Keratinocyte (primary cell): Measurements from ENCODE around the gene CALML6. TPM values are rescaled to one million over a fixed set of nuclear protein-coding genes. Genes with fewer than 3 reads are reported as not detected.

ENCODE experiments used
- DNase-seq: peaks from one replicate; pipeline ENCODE4 v3.0.0-alpha.2; 2011; ENCODE audit warnings: low read depth, missing footprints, low spot score
- FAIRE-seq: peaks from 2 replicates; lab custom pipeline; 2011; peaks lifted over from hg19 to GRCh38; lab: Jason Lieb, UNC
- H2AFZ ChIP-seq: 2 replicates; pipeline ENCODE4 v1.6.0; 2012; ENCODE audit warnings: low read length, control low read depth, inconsistent platforms; ENCODE audit not compliant: control insufficient read depth
- H3K27ac ChIP-seq: 2 replicates; pipeline ENCODE4 v1.5.1; 2011; ENCODE audit warnings: low read length; ENCODE audit not compliant: control insufficient read depth, insufficient read depth
- H3K27me3 ChIP-seq: 3 replicates; pipeline ENCODE4 v1.6.0; 2011; ENCODE audit warnings: low read length; ENCODE audit not compliant: control insufficient read depth, insufficient read depth; ENCODE audit errors: extremely low read depth
- H3K36me3 ChIP-seq, 2 experiments: 2 replicates in 1 of 2; 3 replicates in 1 of 2; pipeline ENCODE4 v1.5.1; 2011; ENCODE audit warnings: low read length in 2 of 2, mild to moderate bottlenecking in 1 of 2; ENCODE audit not compliant: control insufficient read depth in 2 of 2, insufficient read depth in 2 of 2; ENCODE audit errors: extremely low read depth in 1 of 2
- H3K4me1 ChIP-seq: 3 replicates; pipeline ENCODE4 v1.5.1; 2011; ENCODE audit warnings: low read length; ENCODE audit not compliant: control insufficient read depth, insufficient read depth; ENCODE audit errors: extremely low read depth
- H3K4me2 ChIP-seq: 3 replicates; pipeline ENCODE4 v1.6.0; 2011; ENCODE audit warnings: low read depth, low read length; ENCODE audit not compliant: control insufficient read depth, insufficient read depth; ENCODE audit errors: extremely low read depth
- H3K4me3 ChIP-seq, 3 experiments: fragments of 200-600 bp in 1 of 3; sonication (generic) in 1 of 3; 2 replicates in 2 of 3; 3 replicates in 1 of 3; pipeline ENCODE4 v1.5.1; 2011 to 2016; ENCODE audit warnings: low read length in 3 of 3, mild to moderate bottlenecking in 3 of 3, control low read depth in 2 of 3, inconsistent platforms in 1 of 3, low read depth in 1 of 3, mixed read lengths in 1 of 3, mixed run types in 1 of 3, moderate library complexity in 1 of 3; ENCODE audit not compliant: control insufficient read depth in 2 of 3, insufficient read depth in 2 of 3; ENCODE audit errors: extremely low read depth in 1 of 3
- H3K79me2 ChIP-seq: 2 replicates; pipeline ENCODE4 v1.6.0; 2012; ENCODE audit warnings: low read length; ENCODE audit not compliant: control insufficient read depth, insufficient read depth
- H3K9ac ChIP-seq: 3 replicates; pipeline ENCODE4 v1.6.0; 2011; ENCODE audit warnings: low read length; ENCODE audit not compliant: control insufficient read depth, insufficient read depth; ENCODE audit errors: extremely low read depth
- H3K9me1 ChIP-seq: 3 replicates; pipeline ENCODE4 v1.6.0; 2011; ENCODE audit warnings: low read length; ENCODE audit not compliant: control insufficient read depth, insufficient read depth; ENCODE audit errors: extremely low read depth
- H3K9me3 ChIP-seq: 2 replicates; pipeline ENCODE4 v1.5.1; 2012; ENCODE audit warnings: low read depth, low read length; ENCODE audit not compliant: control insufficient read depth
- H4K20me1 ChIP-seq: 3 replicates; pipeline ENCODE4 v1.6.0; 2011; ENCODE audit warnings: low read length; ENCODE audit not compliant: control insufficient read depth, insufficient read depth; ENCODE audit errors: extremely low read depth
- CTCF ChIP-seq, 3 experiments: IDR thresholded peaks in 1 of 3; conservative IDR thresholded peaks in 1 of 3; optimal IDR thresholded peaks in 1 of 3; 2 replicates in 2 of 3; 3 replicates in 1 of 3; pipeline versions ENCODE3 to v1.5.1; 2011; ENCODE audit warnings: low read length in 3 of 3, mild to moderate bottlenecking in 3 of 3, moderate library complexity in 2 of 3, control low read depth in 1 of 3, inconsistent platforms in 1 of 3; ENCODE audit not compliant: insufficient read depth in 2 of 3; ENCODE audit errors: extremely low read depth in 1 of 3
- EZH2 ChIP-seq: IDR thresholded peaks from one replicate; pipeline ENCODE4 v1.6.1; 2012; ENCODE audit warnings: inconsistent platforms, mild to moderate bottlenecking, low read length, moderate library complexity
- dilution Hi-C: fragments of 300-500 bp; cut with MboI; formaldehyde crosslinking; loops from one replicate; pipeline ENCODE4 v1.7.0; 2020; ENCODE audit warnings: low sequenced_read_pairs; ENCODE audit not compliant: extremely low pct_ligation_motif_present
- polyA plus RNA-seq, 5 experiments: library from polyadenylated mRNA; depleted of rRNA in 3 of 5; stranded (reverse) in 3 of 5; stranded (forward) in 1 of 5; unstranded in 1 of 5; fragments of >200 nt; gene quantifications; 1 replicate in 1 of 5; 2 replicates in 3 of 5; 3 replicates in 1 of 5; pipeline versions ENCODE4 v1.2.1 to v1.2.3, GENCODE V29; 2011 to 2012; ENCODE audit warnings: missing spikeins in 2 of 5, low read depth in 1 of 5, low replicate concordance in 1 of 5

Gene CALML6
- polyA plus RNA-seq, 1 donor (not counting 4 experiments of a cell fraction or from before 2014, with no cell fraction given), result 0.08 TPM

- dilution Hi-C loops, result no loop called here
- H3K36me3 ChIP-seq, result no peaks in the 10 kb centered on the region
- no peak overlapping the region for H3K4me2 ChIP-seq
- no peak overlapping the region for H2AFZ ChIP-seq
- H3K9ac ChIP-seq, result no peak overlapping the region
- H3K9me3 ChIP-seq, result no peaks in the 10 kb centered on the region
- no peak overlapping the region for H3K27ac ChIP-seq
- FAIRE-seq (no peak), DNase-seq (no peak)
- TF ChIP-seq EZH2 (no peak), CTCF (optimal IDR thresholded peaks at IDR 0.05 in 1 of 3, IDR thresholded peaks at IDR 0.05 in 1 of 3, conservative IDR thresholded peaks at IDR 0.05 in 1 of 3; ENCODE audit: extremely low read depth in 1 of 3, insufficient read depth in 2 of 3, low read length in 3 of 3) (no peak)
- H3K79me2 ChIP-seq, result no peaks in the 10 kb centered on the region
- no peaks in the 10 kb centered on the region for H3K9me1 ChIP-seq
- H4K20me1 ChIP-seq, result no peaks in the 10 kb centered on the region
- H3K27me3 ChIP-seq, result peaks cover 18% of the 10 kb centered on the region
- peaks cover 13% of the 10 kb centered on the region for H3K4me1 ChIP-seq
- H3K4me3 ChIP-seq, result no peak overlapping the region
These were observed 30.8 kb downstream of the CALML6 start for GRCh38 chr1:1945782-1946393.

GRCh38 chr1:1946540-1946939 is 31.5 kb downstream of the CALML6 start:
- H3K9me1 ChIP-seq, result no peaks in the 10 kb centered on the region
- no peak overlapping the region for H3K4me3 ChIP-seq
- no peak overlapping the region for H3K9ac ChIP-seq
- peaks cover 15% of the 10 kb centered on the region for H3K27me3 ChIP-seq
- H2AFZ ChIP-seq, result no peak overlapping the region
- H3K36me3 ChIP-seq, result no peaks in the 10 kb centered on the region
- dilution Hi-C loops, result no loop called here
- no peak for DNase-seq
- FAIRE-seq, result no peak
- no peak overlapping the region for H3K4me2 ChIP-seq
- H3K9me3 ChIP-seq, result no peaks in the 10 kb centered on the region
- H3K79me2 ChIP-seq, result no peaks in the 10 kb centered on the region
- TF ChIP-seq EZH2 (no peak), CTCF (optimal IDR thresholded peaks at IDR 0.05 in 1 of 3, IDR thresholded peaks at IDR 0.05 in 1 of 3, conservative IDR thresholded peaks at IDR 0.05 in 1 of 3; ENCODE audit: extremely low read depth in 1 of 3, insufficient read depth in 2 of 3, low read length in 3 of 3) (no peak)
- no peaks in the 10 kb centered on the region for H4K20me1 ChIP-seq
- peaks cover 13% of the 10 kb centered on the region for H3K4me1 ChIP-seq
- no peak overlapping the region for H3K27ac ChIP-seq
